ENCODE measurements around the gene ADAMTS2.

The ADAMTS2 gene

DNA sequence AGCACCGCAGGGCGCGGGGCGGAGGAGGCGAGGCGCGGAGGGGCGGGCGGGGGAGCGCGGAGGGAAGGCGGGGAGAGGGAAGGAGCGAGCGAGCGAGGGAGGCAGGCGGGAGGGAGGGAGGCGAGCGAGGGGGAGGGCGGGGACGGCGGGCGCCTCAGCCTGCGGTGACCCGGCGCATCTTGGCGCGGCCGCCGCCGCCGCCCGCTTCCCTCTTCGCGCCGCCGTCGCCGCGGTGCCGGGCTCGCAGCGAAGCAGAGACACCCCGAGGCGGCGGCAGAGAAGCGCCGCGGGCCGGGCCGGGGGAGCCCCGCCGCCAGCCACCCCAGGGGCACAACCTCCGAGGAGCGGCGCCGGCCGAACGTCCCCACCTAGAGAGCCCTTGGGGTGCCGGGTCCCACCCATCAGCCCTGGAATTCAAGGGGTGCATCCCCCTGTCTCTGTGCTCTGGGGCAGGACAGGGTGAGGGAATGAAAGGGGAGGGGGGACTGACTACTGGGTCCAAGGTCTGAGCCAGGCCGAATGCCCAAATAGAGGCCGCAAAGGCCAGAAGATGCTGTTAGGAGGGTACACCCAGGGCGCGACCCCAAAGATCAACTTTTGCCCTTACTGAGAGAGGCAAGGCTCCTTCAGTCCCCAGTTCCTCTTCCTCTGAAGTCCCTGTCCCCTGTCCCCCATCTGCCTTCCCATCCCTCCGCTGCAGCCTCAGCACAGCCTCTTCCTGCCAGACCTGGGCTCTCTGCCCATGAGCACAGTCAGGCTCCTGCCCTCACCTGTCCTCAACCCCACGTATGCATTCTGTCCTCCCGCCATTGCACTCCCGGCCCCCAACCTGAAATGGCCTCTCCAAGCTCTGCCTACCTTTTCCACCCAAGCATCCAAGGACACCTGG is at the start of gene ADAMTS2:
Gene ADAMTS2 (minus strand): TSS at position 29 of the 889 bp plus-strand sequence. CDS start 133 bp downstream, outside the sequence.
- DNase-seq: no peak

DNA sequence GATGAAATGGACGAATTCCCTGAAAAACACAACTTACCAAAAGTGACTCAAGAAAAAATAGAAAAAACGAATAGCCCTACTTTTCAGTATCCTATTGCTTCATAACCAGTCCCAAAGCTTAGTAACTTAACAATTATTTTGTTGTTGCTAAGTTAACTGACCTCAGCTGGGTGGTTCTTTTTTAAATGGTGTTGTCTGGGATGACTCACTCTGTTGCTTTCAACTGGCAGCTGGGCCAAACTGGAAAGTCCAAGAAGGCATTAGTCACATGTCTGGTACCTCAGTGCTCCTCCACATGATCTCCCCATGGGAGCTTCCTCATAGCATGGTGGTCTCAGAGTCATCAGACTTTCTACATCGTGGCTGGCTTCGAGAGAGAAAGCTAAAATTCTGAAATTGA is 47.8 kb upstream of the ADAMTS2 start:
- DNase-seq: no peak

DNA sequence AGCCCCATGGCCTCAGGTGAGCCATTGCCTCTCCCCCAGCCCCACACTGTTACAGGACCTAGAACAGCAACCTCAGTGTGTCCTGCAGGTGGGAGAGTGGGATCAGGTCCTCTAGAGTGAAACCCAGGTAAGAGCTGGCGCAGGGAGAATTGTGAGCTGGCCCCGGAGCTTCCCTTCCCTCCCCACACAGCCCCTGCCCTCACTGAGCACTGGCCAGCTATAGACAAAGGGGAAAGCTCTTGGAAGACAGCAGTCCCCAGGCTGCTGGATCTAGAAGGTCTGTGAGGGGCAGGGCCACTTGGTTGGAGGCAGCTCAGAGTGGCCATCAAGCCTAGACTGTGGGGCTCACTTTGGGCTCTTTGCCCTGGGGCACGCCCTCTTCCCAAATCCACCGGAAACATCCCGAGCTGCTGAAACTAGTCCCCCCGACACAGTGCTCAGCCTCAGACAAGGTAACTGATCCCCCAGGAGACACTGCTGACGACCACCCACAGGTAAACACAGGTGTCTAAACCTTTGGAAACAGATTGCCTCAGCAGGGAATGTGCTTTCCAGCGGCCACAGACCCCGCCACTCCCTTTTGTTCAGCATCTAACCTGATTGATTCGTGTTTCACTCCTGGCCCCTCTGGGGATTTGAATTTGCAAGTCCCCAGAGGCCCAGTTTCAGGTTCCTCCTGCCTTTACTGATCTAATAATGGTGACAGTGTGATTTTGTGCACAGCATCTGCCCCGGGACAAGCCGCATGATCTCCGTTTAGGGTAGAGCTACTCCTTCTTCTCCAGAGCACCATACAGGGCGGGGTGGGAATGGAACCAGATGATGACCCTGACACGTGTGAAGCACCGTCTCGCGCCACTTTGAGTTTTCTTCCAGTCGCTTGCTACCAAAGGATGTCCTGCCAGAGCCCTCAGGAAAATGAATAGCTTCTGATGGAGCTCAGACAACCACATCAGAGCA is 42.2 kb upstream of the ADAMTS2 start:
- DNase-seq: no peak

DNA sequence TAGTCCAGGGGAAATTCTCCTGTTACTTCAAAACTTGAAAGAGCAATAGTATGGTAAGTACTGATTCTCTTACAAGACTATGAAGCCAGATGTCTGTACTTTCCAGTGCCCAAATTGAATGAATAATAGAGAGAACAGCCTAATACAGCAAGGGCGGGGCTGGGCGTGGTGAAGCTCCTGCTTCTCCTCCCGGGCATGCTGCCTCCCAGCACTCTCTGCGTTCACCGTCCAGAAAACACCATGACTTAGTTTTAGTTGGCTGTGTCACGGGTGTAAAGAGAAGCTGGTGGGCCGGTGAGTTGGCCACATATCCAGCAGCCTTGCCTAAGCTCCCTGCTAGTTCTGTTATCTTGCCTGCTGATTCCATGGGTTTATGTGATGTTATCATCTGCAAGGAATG is 40.7 kb upstream of the ADAMTS2 start:
- no peak for DNase-seq

DNA sequence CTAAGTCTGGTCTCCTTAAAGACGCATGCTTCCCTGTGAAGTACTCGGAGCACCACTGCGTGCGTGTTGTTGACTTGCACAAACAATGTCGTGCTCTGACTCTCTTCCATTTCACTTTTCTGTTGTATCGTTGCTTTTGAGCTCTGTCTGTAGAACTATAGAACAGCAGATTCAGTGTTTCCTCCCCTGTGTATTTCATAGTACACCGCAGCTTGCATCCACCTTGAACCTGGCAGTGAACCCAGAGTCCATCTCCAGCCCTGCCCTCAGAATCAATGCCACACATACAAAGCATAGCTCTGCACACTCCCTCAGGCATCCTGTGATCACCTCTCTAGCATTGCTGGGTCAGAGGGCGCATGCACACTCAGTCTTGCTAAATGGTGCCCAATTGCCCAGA is 37.2 kb upstream of the ADAMTS2 start:
- DNase-seq: no peak

DNA sequence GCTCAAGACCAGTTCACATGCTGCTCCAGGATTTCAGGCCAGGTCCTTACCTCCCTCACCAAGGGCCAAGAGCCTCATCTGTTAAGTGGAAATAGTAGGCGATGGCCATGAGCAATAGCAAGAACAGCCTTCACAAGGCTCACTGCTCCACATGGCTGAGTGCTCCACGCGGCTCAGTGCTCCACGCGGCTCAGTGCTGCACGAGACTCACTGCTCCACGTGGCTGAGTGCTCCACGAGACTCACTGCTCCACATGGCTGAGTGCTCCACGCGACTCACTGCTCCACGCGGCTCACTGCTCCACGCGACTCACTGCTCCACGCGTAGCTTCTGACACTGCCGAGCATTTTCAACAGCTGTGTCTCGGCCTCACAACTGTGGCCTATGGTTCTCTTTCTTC is 36.4 kb upstream of the ADAMTS2 start:
- DNase-seq: no peak

DNA sequence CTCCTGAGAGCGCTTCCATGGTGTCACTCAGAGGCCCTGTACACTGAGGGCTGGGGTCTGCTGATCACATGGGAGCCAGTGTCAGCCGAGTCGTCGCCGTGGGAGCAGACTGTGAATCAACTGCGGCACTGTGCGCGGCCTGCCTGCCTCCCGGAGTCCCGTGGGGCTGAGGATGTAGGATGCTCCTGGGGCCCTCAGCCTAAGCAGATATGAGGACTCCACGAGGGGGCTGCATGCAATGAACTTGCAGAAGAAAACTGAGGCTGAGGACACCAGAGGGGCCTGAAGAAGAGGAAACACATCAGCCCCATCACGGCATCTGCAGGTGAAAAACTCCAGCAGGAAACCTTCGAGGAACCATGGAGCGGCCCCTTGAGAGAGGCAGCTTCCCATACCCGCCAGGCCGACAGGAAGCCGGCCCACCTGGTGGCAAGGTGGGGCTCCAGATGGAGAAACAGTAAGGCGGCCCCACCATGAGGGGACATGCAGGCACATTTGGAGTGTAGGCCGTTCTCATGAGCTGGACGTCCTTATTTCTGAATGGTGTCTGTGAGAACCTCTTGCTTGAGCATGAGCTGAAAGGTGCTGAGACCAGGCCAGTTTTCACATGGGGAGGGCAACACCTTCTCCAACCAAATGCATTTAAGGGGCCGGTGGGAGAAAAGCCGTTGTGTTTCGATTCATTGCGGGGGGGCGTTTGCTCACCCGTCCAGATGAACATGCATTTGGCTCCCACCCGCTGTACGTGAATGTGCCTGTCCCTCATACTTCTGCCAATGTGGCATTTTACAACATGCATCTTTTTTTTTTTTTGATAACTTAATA is 35.2 kb upstream of the ADAMTS2 start:
- DNase-seq: no peak

DNA sequence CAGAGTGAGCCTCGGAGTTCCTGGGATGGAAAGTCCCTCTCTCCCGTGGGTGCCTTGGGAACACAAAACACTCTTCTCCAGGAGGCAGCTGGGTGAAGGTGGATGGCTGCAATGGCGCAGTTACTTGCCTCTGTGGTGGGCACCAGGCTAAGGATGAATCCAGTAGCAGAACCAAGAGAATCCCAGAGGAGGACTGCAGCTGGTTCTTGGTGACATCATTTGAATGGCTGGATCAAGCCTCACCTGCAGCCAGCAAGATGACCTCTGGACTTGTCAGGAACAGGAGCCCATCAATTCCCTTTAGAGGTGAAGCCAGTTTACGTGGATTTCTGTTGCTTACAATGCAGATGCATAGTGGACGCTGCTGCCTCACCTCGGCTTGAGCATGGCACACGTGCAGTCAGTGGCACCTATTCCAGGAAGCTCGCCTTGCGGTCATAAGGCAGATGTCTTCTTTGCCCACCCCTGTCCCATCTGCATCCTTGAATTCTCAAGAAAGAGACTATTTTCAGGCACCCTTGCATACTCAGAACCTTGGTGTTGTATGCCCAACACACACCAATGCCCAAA is 34.1 kb upstream of the ADAMTS2 start:
- DNase-seq: no peak

DNA sequence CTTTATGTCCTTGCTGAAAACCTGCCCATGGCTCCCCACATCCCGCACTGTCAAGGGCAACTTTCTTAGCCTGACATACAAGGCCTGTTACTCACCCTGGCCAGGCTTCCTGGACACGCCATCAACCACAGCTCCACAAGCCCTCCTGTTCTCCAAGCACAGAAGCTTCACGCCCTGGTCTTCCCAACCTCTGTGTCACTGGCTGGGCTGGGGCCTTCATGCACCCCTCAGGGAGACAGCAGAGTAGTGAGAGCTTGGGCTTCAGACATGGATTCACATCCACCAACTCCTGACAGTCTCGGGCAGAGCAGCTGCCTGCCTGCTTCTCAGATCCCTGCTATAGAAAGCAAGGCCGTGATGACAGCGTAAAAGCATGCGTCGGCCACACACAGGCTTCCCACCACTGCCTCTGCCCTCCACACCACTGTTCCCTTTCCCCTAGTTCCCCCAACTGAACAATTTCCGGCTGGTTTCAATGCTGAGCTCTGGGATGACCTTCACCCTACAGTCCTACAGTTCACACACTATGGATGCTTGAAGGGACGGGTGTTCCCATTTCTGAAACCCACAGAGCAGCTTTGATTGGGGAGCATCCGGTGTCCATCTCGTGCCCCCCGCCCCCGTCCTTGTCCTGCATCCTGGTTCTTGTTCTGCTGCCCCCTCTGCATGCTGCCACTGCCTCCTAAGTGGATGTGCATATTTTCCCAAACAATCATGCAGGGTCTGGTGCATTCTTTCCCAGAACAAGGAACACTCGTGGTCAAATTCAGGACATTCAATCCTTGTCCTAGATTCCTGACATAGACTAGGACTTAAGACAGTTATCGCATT is 33.4 kb upstream of the ADAMTS2 start:
- no peak for DNase-seq

DNA sequence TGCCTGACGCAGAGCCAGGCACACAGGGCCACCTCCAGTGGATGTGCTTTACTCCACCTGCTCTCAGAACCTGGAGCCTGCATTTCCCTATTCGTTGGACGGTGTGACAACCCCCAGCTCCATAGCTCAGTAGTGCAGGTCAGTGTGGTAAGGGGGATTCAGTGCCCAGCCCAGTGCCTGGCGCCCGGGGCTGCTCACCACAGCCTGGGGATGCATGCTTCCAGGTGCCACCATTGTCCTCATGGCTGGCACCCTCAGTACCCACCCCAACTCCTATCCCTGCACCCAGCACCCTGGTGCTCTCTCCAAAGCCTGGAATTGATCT is 32.8 kb upstream of the ADAMTS2 start:
- DNase-seq: no peak

DNA sequence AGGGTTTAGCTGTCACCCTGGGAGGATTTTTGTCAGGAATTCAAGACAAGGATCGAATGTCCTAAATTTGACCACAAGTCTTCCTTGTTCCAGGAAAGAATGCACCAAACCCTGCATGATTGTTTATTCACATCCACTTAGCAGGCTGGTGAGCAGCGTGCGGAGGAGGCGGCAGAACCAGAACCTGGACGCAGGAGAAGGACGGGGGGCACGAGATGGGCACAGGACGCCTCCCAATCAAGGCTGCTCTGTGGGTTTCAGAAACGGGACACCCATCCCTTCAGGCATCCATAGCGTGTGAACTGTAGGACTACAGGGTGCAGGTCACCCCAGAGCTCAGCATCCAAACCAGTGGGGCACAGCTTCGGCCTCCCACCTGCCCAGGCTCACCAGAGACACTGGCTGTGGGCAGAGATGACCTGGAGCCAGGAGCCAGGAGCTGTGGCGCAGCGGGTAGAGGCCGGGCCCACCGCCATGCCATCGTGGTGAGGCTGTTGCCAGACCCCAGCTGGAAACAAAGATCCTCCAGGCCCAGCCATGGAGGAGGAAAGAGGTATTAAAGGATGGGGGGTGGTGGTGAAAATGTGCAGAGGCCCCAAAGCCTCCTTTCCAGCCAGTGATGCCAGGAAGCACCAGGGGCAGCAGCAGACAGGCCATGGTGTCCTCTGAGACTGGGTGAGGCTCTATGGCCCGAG is 32.3 kb upstream of the ADAMTS2 start:
- no peak for DNase-seq

DNA sequence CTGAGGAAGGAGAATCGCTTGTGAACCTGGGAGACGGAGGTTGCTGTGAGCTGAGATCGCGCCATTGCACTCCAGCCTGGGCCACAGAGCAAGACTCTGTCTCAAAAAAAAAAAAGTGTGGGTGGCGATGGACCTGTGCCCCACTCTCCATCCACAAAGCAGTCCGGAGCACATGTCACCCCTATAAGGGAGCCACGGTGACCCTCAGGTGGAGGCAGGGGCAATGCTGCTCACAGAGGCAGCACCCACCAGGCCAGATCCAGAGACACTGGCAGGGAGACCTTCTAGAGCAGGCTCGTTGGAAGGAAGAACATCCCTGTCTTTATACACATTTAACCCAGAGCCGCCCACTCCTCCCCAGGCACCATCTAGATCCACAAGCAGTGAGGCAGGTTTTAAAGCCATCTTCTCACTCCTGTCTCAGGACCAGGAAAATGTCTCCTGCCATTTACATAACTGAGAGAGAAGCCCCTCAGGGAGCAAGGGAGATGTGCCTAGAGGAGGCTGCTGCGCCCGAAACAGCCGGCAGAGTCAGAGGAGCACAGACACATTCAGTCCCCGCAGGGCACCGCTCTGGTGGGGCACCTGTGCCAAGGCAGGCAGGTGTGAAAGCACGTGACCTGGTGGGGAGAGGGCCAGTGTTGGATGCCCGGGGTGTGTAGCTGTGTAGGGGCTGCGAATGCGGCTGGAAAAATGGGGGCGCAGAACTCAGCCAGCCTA is 31.6 kb upstream of the ADAMTS2 start:
- no peak for DNase-seq

DNA sequence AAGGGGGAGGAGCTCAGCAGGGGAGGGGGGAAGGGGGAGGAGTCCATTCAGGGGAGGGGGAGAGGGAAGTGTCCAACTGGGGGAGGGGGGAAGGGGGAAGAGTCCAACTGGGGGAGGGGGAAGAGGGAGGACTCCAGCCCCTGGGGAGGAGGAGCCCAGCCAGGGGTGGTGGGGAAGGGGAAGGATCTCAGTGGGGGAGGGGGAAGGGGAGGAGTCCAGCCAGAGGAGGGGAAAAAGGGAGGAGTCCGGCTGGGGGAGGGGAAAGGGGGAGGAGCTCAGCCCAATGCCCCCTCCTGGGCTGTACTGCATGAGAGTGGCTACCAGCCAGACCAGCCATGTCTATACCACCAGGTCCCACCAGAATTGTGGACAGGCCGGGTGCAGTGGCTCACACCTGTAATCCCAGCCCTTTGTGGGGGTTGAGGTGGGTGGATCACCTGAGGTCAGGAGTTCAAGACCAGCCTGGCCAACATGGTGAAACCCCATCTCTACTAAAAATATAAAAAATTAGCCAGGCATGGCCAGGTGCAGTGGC is 30.6 kb upstream of the ADAMTS2 start:
- no peak for DNase-seq

DNA sequence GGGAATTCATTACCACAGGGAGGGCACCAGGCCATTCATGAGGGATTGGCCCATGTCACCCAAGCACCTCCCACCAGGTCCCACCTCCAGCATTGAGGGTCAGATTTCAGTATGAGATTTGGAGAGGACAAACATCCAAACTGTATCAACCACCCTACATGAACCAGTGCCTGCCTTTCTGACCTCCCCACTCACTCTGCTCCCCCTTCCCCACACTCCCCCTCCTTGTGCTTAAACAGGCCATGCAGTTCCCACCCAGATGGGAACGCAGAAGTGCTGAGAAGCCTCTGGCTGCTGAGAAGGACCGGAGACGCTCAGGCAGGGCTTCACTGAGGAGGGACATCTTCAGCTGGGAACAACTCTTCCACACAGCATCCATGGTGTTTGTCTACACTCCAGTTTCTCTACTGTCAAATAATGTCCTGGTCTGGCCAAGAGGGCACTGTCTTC is 30.0 kb upstream of the ADAMTS2 start:
- no peak for DNase-seq

DNA sequence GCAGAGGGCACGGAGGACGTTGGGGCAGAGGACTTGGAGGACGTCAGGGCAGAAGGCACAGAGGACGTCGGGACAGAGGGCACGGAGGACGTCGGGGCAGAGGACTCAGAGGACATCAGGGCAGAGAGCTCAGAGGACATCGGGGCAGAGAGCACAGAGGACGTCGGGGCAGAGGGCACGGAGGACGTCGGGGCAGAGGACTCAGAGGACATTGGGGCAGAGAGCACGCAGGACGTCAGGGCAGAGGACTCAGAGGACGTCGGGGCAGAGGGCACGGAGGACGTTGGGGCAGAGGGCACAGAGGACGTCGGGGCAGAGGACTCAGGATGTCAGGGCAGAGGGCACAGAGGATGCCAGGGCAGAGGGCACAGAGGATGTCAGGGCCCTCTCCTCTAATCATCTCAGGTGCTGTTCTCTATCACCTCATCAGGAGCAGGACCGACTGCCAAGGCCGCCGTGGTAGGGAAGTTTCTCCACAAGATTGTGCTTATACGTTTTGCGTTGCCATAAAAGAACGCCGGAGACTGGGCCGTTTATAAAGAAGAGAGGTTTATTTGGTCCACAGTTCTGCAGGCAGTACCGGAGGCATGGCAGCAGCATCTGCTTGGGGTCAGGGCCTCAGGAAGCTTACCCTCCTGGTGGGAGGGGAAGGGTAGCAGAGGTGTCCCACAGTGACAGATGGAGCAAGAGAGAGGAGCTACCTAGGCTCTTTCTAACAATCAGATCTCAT is 29.4 kb upstream of the ADAMTS2 start:
- DNase-seq: no peak

DNA sequence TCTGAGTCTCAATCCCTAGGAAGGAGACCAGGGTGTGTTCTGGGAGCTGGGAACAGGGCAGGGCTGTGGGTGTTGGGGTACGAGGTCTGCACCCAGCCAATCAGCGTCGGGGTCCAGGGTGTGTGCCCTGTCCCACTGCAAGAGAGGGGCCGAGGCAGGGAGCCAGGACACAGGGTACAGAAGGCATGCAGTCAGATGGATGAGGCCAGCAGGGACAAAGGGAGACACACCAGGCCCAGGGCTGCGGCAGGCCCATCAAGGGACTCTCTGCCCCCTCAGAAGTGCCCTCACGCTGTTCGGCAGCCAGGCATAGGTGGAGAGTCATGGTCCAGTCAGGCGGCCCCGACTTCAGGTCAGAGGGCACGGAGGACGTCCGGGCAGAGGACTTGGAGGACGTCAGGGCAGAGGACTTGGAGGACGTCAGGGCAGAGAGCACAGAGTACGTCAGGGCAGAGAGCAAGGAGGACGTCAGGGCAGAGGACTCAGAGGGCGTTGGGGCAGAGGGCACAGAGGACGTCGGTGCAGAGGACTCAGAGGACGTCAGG is 28.8 kb upstream of the ADAMTS2 start:
- no peak for DNase-seq

DNA sequence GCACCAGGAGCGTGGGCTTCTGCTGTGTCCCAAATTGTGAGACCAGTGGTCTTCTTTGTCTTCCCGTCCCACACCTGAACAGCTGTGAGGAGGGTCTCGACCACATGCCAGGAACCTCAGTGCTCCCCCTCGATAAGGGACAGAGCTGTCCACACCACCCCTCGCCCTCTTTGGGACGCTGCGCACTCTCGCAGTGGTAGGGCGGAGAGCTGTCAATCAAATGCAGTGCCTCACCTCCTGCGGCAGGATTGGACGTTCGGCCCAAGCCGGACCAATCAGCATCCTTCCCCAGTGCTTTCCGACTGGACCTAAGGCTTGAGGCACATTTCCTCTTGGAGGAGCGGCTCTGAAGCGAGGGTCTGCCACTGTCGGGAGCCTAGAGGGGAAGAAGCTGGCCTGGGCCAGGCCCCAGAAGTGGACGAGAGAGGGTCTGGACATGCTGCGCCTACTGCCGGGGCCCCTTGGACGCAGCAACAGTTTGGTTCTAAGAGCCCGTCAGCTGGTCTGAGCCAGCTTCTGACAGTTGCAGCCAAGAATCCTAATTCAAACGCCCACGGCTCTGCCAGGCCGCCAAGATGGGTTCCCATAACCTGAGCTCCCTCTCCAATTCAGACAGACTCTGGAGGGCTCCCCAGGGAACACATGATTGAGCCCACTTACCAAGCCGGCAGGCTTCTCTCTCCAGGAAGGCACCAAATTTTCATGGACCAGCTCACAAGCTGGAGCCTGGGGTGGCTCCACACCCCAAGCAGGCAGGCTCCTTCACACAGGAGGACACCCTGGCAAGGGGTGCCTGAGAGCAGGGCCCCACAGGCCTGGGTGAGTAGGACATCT is 28.1 kb upstream of the ADAMTS2 start:
- DNase-seq: no peak

Measured in NCI-H2107 (cell line).